ENCODE measurements around the gene LBHD2. TPM values are rescaled to one million over a fixed set of nuclear protein-coding genes. Genes with fewer than 3 reads are reported as not detected.

LBHD2 gene
- polyA plus RNA-seq, 1 donor (not counting 4 experiments of a cell fraction or from before 2014, with no cell fraction given) = not detected

DNA sequence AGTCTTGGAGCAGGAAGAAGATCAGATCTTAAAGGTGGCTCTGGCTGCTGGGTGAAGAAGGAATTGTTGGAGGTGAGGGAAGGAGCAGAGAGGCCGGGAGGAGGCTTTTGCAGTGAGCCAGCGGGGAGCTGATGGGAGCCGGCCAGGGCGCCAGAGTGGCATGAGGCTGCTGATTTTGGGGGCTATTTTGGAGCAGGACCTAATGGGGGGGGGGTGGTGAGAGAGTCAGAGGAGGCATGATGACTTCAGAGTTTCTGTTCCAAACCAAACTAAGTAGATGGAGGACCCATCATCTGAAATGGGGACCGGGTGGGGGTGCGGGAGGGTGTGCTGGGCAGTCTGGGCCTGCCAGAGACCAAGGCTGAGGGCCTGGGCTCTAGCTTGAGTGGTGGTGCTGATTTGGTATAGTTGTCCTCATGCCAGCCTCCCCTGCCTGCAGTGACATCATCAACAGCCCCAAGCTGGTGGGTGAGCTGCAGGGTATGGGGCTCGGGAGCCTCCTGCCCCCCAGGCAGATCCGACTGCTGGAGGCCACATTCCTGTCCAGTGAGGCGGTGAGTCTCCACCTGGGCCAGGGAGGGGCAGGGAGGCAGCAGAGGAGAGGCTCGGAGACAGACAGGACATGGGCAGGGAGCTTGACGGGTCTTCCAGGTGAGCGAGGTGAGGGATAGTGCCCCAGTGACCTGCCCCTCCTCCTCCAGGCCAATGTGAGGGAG lies 45.4 kb downstream of the LBHD2 start:
- DNase-seq (ENCODE audit: low read depth, low spot score) (no peak), FAIRE-seq (no peak)
- no peak overlapping the region for H3K4me3 ChIP-seq (ENCODE audit: control insufficient read depth in 2 of 3, extremely low read depth in 1 of 3, insufficient read depth in 2 of 3, low read depth in 1 of 3, low read length in 3 of 3)
- no peak overlapping the region for H3K4me2 ChIP-seq (ENCODE audit: control insufficient read depth, extremely low read depth, insufficient read depth, low read depth, low read length)
- no peaks in the 10 kb centered on the region for H3K9me3 ChIP-seq (ENCODE audit: control insufficient read depth, low read depth, low read length)
- no peak overlapping the region for H2AFZ ChIP-seq (ENCODE audit: control insufficient read depth, low read length)
- H3K9me1 ChIP-seq (ENCODE audit: control insufficient read depth, extremely low read depth, insufficient read depth, low read length) = no peaks in the 10 kb centered on the region
- peaks cover 23% of the 10 kb centered on the region for H3K27me3 ChIP-seq (ENCODE audit: control insufficient read depth, extremely low read depth, insufficient read depth, low read length)
- dilution Hi-C loops (cut with MboI; ENCODE audit: extremely low pct_ligation_motif_present, low sequenced_read_pairs) = no loop called here
- peaks cover 2% of the 10 kb centered on the region for H4K20me1 ChIP-seq (ENCODE audit: control insufficient read depth, extremely low read depth, insufficient read depth, low read length)
- no peak overlapping the region for H3K9ac ChIP-seq (ENCODE audit: control insufficient read depth, extremely low read depth, insufficient read depth, low read length)
- no peaks in the 10 kb centered on the region for H3K36me3 ChIP-seq (ENCODE audit: control insufficient read depth in 2 of 2, extremely low read depth in 1 of 2, insufficient read depth in 2 of 2, low read length in 2 of 2)
- TF ChIP-seq EZH2 (IDR thresholded peaks at IDR 0.05; ENCODE audit: low read length) (no peak), CTCF (optimal IDR thresholded peaks at IDR 0.05 in 1 of 3, IDR thresholded peaks at IDR 0.05 in 1 of 3, conservative IDR thresholded peaks at IDR 0.05 in 1 of 3; ENCODE audit: extremely low read depth in 1 of 3, insufficient read depth in 2 of 3, low read length in 3 of 3) (no peak)
- H3K27ac ChIP-seq (ENCODE audit: control insufficient read depth, insufficient read depth, low read length) = no peak overlapping the region
- peaks cover 39% of the 10 kb centered on the region for H3K4me1 ChIP-seq (ENCODE audit: control insufficient read depth, extremely low read depth, insufficient read depth, low read length)
- H3K79me2 ChIP-seq (ENCODE audit: control insufficient read depth, insufficient read depth, low read length) = no peaks in the 10 kb centered on the region

GRCh38 chr14:103130017-103130764 lies 46.2 kb downstream of the LBHD2 start:
- dilution Hi-C loops (cut with MboI; ENCODE audit: extremely low pct_ligation_motif_present, low sequenced_read_pairs) = no loop called here
- no peak for TF ChIP-seq EZH2 (IDR thresholded peaks at IDR 0.05; ENCODE audit: low read length)
- no peak for TF ChIP-seq CTCF (optimal IDR thresholded peaks at IDR 0.05 in 1 of 3, IDR thresholded peaks at IDR 0.05 in 1 of 3, conservative IDR thresholded peaks at IDR 0.05 in 1 of 3; ENCODE audit: extremely low read depth in 1 of 3, insufficient read depth in 2 of 3, low read length in 3 of 3)
- H3K4me1 ChIP-seq (ENCODE audit: control insufficient read depth, extremely low read depth, insufficient read depth, low read length) = peaks cover 39% of the 10 kb centered on the region

More at GRCh38 chr14:103130017-103130764, 46.2 kb downstream of the LBHD2 start:
- Histone ChIP-seq H4K20me1 (ENCODE audit: control insufficient read depth, extremely low read depth, insufficient read depth, low read length) (peaks cover 2% of the 10 kb centered on the region), H3K36me3 (ENCODE audit: control insufficient read depth in 2 of 2, extremely low read depth in 1 of 2, insufficient read depth in 2 of 2, low read length in 2 of 2) (no peaks in the 10 kb centered on the region), H3K4me2 (ENCODE audit: control insufficient read depth, extremely low read depth, insufficient read depth, low read depth, low read length) (peak overlapping the region; percentile 48), H3K4me3 (ENCODE audit: control insufficient read depth in 2 of 3, extremely low read depth in 1 of 3, insufficient read depth in 2 of 3, low read depth in 1 of 3, low read length in 3 of 3) (no peak overlapping the region), H3K9me3 (ENCODE audit: control insufficient read depth, low read depth, low read length) (no peaks in the 10 kb centered on the region), H3K27me3 (ENCODE audit: control insufficient read depth, extremely low read depth, insufficient read depth, low read length) (peaks cover 17% of the 10 kb centered on the region), H2AFZ (ENCODE audit: control insufficient read depth, low read length) (peak overlapping the region; percentile 58), H3K27ac (ENCODE audit: control insufficient read depth, insufficient read depth, low read length) (no peak overlapping the region), H3K79me2 (ENCODE audit: control insufficient read depth, insufficient read depth, low read length) (no peaks in the 10 kb centered on the region), H3K9me1 (ENCODE audit: control insufficient read depth, extremely low read depth, insufficient read depth, low read length) (no peaks in the 10 kb centered on the region), H3K9ac (ENCODE audit: control insufficient read depth, extremely low read depth, insufficient read depth, low read length) (no peak overlapping the region)
- DNase-seq (ENCODE audit: low read depth, low spot score) = no peak
- no peak for FAIRE-seq

Measured in keratinocyte (primary cell).